IMR-90 (cell line): ENCODE results near the gene CTNND2. TPM values are rescaled to one million over a fixed set of nuclear protein-coding genes. Genes with fewer than 3 reads are reported as not detected.

Experiments
- ATAC-seq: fragments of 200-7000 bp; cut with Tn5 transposase; 2 replicates; pipeline ENCODE4 v1.9.1; 2020; ENCODE audit warnings: low read depth, mild to moderate bottlenecking, moderate library complexity
- BruUV-seq: library from RNA; stranded (reverse); fragments of 400-500 nt; replicated peaks from 2 replicates; lab custom pipeline; 2021; lab: Mats Ljungman, UMichigan
- CTCF ChIA-PET: fragments of 300-600 bp; formaldehyde crosslinking; extraction: SDS; loops from one replicate; lab custom pipeline; 2021; ENCODE audit warnings: antibody characterized with exemption; lab: Yijun Ruan, JAX
- POLR2A ChIA-PET: fragments of 300-600 bp; sonication (Branson Sonifier 250); formaldehyde crosslinking; loops from one replicate; lab custom pipeline; 2022; ENCODE audit warnings: antibody characterized with exemption; ENCODE audit not compliant: unreplicated experiment; lab: Charles Lee
- DNase-seq: peaks from one replicate; pipeline ENCODE4 v3.0.0; 2013
- H2AFZ ChIP-seq: replicated peaks from 2 replicates; pipeline ENCODE3; 2013; ENCODE audit warnings: low read length, mild to moderate bottlenecking; ENCODE audit not compliant: poor library complexity
- H2AK5ac ChIP-seq: 2 replicates; pipeline ENCODE4 v1.6.1; 2013; ENCODE audit warnings: low read depth, low read length, inconsistent platforms
- H2AK9ac ChIP-seq: replicated peaks from 2 replicates; pipeline ENCODE3; 2013; ENCODE audit warnings: mild to moderate bottlenecking, low read depth, low read length, moderate library complexity; ENCODE audit not compliant: poor library complexity
- H2BK120ac ChIP-seq: 2 replicates; pipeline ENCODE4 v1.6.1; 2013; ENCODE audit warnings: low read depth, low read length, inconsistent platforms
- H2BK15ac ChIP-seq: 3 replicates; pipeline ENCODE4 v1.6.1; 2013; ENCODE audit warnings: low read depth, low read length, inconsistent platforms
- H2BK20ac ChIP-seq: 2 replicates; pipeline ENCODE4 v1.6.1; 2013; ENCODE audit warnings: low read depth, mild to moderate bottlenecking, inconsistent platforms, low read length, moderate library complexity
- H2BK5ac ChIP-seq: 2 replicates; pipeline ENCODE4 v1.6.1; 2013; ENCODE audit warnings: mild to moderate bottlenecking, low read depth, low read length, inconsistent platforms; ENCODE audit not compliant: poor library complexity, severe bottlenecking
- H3K14ac ChIP-seq: replicated peaks from 2 replicates; pipeline ENCODE4 v1.6.1; 2013; ENCODE audit warnings: low read depth, low read length, inconsistent platforms
- H3K18ac ChIP-seq: 2 replicates; pipeline ENCODE4 v1.6.1; 2013; ENCODE audit warnings: low read depth, low read length, control low read depth
- H3K23ac ChIP-seq: 2 replicates; pipeline ENCODE4 v1.6.1; 2013; ENCODE audit warnings: low read depth, low read length, inconsistent platforms
- H3K27ac ChIP-seq: 2 replicates; pipeline ENCODE4 v1.5.1; 2013; ENCODE audit warnings: mild to moderate bottlenecking, control low read depth, low read length; ENCODE audit not compliant: insufficient read depth
- H3K27me3 ChIP-seq: 2 replicates; pipeline ENCODE4 v1.6.1; 2013; ENCODE audit warnings: low read length; ENCODE audit not compliant: control insufficient read depth, insufficient read depth
- H3K36me3 ChIP-seq: 2 replicates; pipeline ENCODE4 v1.6.1; 2013; ENCODE audit warnings: low read length, mixed read lengths; ENCODE audit not compliant: control insufficient read depth, insufficient read depth
- H3K4ac ChIP-seq: 2 replicates; pipeline ENCODE4 v1.6.1; 2013; ENCODE audit warnings: low read depth, low read length, inconsistent platforms
- H3K4me1 ChIP-seq: 2 replicates; pipeline ENCODE4 v1.6.1; 2013; ENCODE audit warnings: low read length, mixed read lengths; ENCODE audit not compliant: control insufficient read depth, insufficient read depth
- H3K4me2 ChIP-seq: 2 replicates; pipeline ENCODE4 v1.6.1; 2013; ENCODE audit warnings: low read depth, mild to moderate bottlenecking, control low read depth, low read length, moderate library complexity
- H3K4me3 ChIP-seq: 2 replicates; pipeline ENCODE4 v1.5.1; 2013; ENCODE audit warnings: low read depth, mild to moderate bottlenecking, control low read depth, low read length, moderate library complexity; ENCODE audit not compliant: insufficient read depth
- H3K56ac ChIP-seq: 2 replicates; pipeline ENCODE4 v1.6.1; 2013; ENCODE audit warnings: low read length, inconsistent platforms; ENCODE audit not compliant: insufficient read depth; ENCODE audit errors: extremely low read depth
- H3K79me1 ChIP-seq, 2 experiments: 2 replicates each; pipeline ENCODE4 v1.6.1; 2013; ENCODE audit warnings: low read length in 2 of 2, inconsistent platforms in 1 of 2, low read depth in 1 of 2
- H3K9ac ChIP-seq: 2 replicates; pipeline ENCODE4 v1.6.1; 2013; ENCODE audit warnings: low read depth, low read length, control low read depth
- H3K9me1 ChIP-seq: 2 replicates; pipeline ENCODE4 v1.6.1; 2013; ENCODE audit warnings: low read length, inconsistent platforms; ENCODE audit not compliant: insufficient read depth
- H3K9me3 ChIP-seq: 2 replicates; pipeline ENCODE4 v1.6.1; 2013; ENCODE audit warnings: low read length; ENCODE audit not compliant: control insufficient read depth, insufficient read depth
- H4K20me1 ChIP-seq: 2 replicates; pipeline ENCODE4 v1.6.1; 2013; ENCODE audit warnings: low read length, inconsistent platforms; ENCODE audit not compliant: insufficient read depth
- H4K5ac ChIP-seq: 2 replicates; pipeline ENCODE4 v1.6.1; 2013; ENCODE audit warnings: mild to moderate bottlenecking, low read depth, low read length, control low read depth
- H4K8ac ChIP-seq, 2 experiments: 2 replicates each; pipeline ENCODE4 v1.6.1; 2013; ENCODE audit warnings: low read depth in 2 of 2, low read length in 2 of 2, control low read depth in 1 of 2, inconsistent platforms in 1 of 2
- H4K91ac ChIP-seq: 2 replicates; pipeline ENCODE4 v1.6.1; 2013; ENCODE audit warnings: low read depth, low read length, inconsistent platforms; ENCODE audit not compliant: insufficient read depth
- SMC3 ChIP-seq: fragments of 150-350 bp; IDR thresholded peaks from 2 replicates; pipeline ENCODE4 v1.6.1; 2016; ENCODE audit warnings: low read depth, mild to moderate bottlenecking, antibody characterized with exemption, low read length, moderate library complexity
- WGBS, 2 experiments: methylation state at CpG; one replicate each; pipeline versions ENCODE4 v1.1.5 to v1.1.7; 2013; ENCODE audit warnings: missing lambda C conversion rate in 2 of 2; ENCODE audit not compliant: insufficient read length in 1 of 2; ENCODE audit errors: extremely low coverage in 2 of 2; 5-methylcytosine and 5-hydroxymethylcytosine counted together
- dilution Hi-C: fragments of 300-500 bp; cut with HindIII; formaldehyde crosslinking; loops from one replicate; pipeline ENCODE4 v1.14.3; 2018; ENCODE audit warnings: low sequenced_read_pairs; ENCODE audit not compliant: unreplicated experiment
- in situ Hi-C: fragments of 300-500 bp; cut with MboI; formaldehyde crosslinking; loops from 3 replicates; pipeline ENCODE4 v1.14.3; 2019; ENCODE audit warnings: low sequenced_read_pairs, inconsistent platforms, mixed read lengths
- intact Hi-C: fragments of 100-400 bp; cut with micrococcal nuclease; formaldehyde crosslinking; loops from 2 replicates; pipeline ENCODE4 v1.10.0; 2022
- polyA plus RNA-seq, 3 experiments: library from polyadenylated mRNA; depleted of rRNA; stranded (reverse); fragments of >200 nt; gene quantifications; 2 replicates each; pipeline ENCODE4 v1.2.3, GENCODE V29; 2012; ENCODE audit warnings: low replicate concordance in 1 of 3
- total RNA-seq: library from RNA; depleted of rRNA; stranded (reverse); fragments of >200 nt; gene quantifications from 2 replicates; pipeline ENCODE4 v1.2.3, GENCODE V29; 2012
- TF ChIP-seq, protein P1 (sequence below): fragments of 150-350 bp; IDR thresholded peaks from 2 replicates; pipeline ENCODE4 v1.6.1; 2017; ENCODE audit warnings: mild to moderate bottlenecking, antibody characterized with exemption, low read length, low read depth

CTNND2 gene
- total and polyA plus RNA-seq, 2 of the 4 experiments (the other 2 are of a cell fraction), result not detected

GRCh38 chr5:11715461-11716196, 188.6 kb downstream of the CTNND2 start:
- Histone ChIP-seq H3K9me3 (peaks cover 5% of the 10 kb centered on the region), H2BK120ac (no peak overlapping the region), H3K36me3 (no peaks in the 10 kb centered on the region), H2BK5ac (no peak overlapping the region), H3K79me1 (no peaks in the 10 kb centered on the region), H4K20me1 (no peaks in the 10 kb centered on the region), H3K27ac (no peak overlapping the region), H3K4me1 (no peaks in the 10 kb centered on the region), H3K9ac (no peak overlapping the region), H3K14ac (no peak overlapping the region), H3K4me3 (no peak overlapping the region), H3K4ac (no peak overlapping the region), H2AK5ac (no peak overlapping the region), H2BK20ac (no peak overlapping the region), H2AFZ (no peak overlapping the region), H3K4me2 (no peak overlapping the region), H2BK15ac (no peak overlapping the region), H2AK9ac (no peak overlapping the region), H3K18ac (no peak overlapping the region), H3K56ac (no peak overlapping the region), H4K8ac (no peak overlapping the region), H3K23ac (no peak overlapping the region), H4K91ac (no peak overlapping the region), H3K27me3 (no peaks in the 10 kb centered on the region), H4K5ac (no peak overlapping the region), H3K9me1 (no peaks in the 10 kb centered on the region)
- BruUV-seq, result no TSS peak
- no CpG with 5 or more reads among the region's 6 CpGs for WGBS, 2 experiments
- no peak for ATAC-seq
- intact Hi-C loops, result no loop called here
- in situ Hi-C loops, result no loop called here
- dilution Hi-C loops, result no loop called here
- no peak for TF ChIP-seq SMC3
- TF ChIP-seq, protein P1, sequence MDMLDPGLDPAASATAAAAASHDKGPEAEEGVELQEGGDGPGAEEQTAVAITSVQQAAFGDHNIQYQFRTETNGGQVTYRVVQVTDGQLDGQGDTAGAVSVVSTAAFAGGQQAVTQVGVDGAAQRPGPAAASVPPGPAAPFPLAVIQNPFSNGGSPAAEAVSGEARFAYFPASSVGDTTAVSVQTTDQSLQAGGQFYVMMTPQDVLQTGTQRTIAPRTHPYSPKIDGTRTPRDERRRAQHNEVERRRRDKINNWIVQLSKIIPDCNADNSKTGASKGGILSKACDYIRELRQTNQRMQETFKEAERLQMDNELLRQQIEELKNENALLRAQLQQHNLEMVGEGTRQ, result no peak
- POLR2A ChIA-PET, result no interaction called here
- CTCF ChIA-PET, result no interaction called here
- no peak for DNase-seq
